ENCODE data around the gene BRICD5.
"Not testable (repeated sequence)": the region's sequence is repeated elsewhere in the genome, so short reads cannot be mapped to it uniquely, and the experiment has no call there.

Gene BRICD5

DNA sequence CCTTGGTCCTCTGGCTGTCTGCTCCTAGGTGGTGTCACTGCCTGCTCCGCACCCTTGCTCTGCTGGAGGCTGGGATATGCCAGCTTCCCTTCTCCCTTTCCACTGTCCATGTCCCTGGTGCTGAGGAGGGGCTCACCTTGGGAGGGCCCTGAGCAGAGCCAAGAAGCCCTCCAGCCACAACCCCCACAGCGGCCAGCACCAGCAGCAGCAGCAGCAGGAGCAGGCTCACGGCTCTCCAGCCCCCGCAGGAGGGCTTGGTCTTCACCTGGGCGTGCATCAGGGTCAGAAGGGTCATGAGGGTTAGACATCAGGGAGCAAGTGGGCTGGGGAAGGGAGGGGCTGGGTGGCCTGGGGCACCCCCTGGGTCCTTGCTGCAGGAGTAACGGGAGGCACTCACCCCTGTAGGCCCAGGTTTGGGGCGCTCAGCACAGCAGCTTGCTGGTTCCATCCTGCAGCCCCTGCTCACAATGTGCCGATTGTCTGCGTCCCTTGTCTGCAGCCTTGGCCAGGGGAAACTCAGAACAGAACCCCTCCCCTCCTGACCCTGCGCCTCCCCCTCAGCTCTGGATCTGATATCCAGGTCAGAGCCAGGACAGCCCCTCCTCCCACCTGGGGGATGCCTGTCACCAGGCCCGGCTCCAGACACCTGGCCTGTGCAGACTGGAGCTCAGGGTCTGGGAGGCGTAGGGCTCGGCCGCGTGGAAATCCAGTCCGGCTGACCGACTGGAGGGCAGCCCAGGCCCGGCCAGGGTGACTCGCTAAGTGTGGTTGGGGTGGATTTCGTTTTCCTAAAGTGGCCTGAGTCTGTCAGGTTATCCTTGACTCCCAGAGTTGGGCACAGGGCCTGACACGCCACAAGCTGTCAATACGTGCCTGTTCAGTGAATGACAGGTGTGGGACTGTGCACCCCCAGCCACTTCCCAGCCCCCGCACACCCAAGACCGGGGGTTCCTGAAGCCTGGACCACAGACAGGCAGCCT, at the start of gene BRICD5:
Gene BRICD5 (minus strand): TSS at position 478 of the 980 bp plus-strand sequence. CDS start 30 bp downstream, at position 448.
- DNase-seq, result no peak

DNA sequence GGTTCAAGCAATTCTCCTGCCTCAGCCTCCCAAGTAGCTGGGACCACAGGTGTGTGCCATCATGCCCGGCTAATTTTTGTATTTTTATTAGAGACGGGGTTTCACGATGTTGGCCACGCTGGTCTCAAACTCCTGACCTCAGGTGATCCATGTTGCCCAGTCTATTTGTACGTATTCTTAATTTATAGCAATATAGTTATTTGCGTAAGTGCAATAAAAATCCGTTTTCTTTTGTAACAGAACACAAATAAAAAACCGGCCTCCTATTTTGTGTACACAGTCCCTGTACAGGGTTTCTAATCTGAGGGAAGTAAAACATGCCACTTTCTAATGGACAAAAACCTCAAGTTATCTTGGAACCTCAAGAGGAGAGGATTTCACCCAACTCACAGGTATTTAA, 49.6 kb upstream of the BRICD5 start:
- no peak for DNase-seq

DNA sequence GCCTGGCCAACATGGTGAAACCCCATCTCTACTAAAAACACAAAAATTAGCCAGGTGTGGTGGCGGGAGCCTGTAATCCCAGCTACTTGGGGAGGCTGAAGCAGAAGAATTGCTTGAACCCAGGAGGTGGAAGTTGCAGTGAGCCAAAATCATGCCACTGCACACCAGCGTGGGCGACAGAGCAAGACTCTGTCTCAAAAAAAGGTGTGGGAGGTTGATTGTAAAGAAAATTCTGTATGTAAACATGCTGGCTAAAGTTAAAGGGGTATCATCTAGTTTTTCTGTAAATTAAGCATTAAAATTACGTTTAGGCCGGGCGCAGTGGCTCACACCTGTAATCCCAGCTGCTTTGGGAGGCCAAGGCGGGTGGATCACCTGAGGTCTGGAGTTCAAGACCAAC, 47.9 kb upstream of the BRICD5 start:
- not testable (repeated sequence) for DNase-seq

DNA sequence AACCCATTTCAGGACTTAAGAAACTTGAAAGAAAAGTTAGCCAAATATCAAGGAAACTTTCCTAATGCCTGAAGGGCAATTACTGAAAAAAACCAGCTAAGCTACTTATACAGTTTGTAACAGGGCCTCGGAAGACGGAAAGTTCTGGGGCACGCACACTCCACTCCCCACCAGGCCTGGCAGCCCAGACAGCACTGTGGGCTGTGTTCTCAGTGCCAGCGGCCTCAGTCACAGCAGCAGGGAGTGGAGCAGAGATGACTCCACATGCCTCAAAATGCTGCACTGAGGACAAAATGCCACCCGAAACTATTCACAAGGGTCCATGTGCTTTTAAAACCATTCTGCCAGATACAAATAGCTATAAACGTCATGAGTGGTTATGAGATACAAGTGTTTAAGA, 47.1 kb upstream of the BRICD5 start:
- DNase-seq, result no peak

DNA sequence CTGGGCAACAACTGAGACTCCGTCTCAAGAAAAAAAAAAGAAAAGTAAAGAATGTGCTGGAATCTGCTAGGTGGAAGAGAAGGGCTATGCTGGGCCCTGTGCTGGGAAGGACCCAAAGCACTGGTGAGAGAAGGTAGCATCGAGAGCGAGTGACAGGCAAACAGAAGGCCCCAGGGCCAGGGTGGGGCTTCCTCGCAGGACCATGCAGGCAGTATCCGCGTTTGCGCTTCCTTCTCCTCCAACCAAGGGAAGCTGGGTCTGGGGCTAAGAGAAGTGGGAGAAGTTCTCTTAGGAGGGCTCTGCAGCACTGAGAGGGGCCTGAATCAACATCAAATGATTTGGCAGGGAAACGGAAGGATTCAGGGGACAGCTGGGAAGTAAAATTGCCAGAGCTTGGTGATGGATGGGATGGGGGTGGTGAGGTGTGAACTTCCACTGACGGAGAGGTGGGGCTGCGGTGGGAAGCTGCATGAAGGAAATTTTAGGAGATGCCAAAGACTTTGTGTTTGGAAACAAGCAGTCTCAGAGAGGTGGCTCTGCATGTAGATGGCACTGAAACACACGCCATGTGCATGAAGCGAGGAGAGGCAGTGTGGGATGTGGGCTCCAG, 46.0 kb upstream of the BRICD5 start:
- no peak for DNase-seq

DNA sequence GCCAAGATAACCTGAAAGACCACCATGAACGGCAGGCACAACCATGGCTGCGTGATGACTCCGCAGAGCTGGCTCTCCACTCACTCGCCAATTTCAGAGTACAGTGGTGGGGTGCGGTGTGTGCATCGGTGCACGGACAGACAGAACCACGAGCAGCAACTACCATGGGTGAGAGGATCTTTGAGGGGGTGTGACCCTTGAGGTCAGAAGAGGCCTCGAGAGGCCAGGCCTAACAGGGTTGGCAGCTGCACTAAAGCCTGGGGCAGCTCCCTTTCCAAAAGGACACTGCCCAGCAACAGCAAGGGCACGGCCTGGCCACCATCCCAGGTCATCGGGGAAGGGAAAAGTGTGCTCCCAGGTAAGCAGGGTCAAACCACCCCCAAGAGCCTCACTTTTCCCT, 42.6 kb upstream of the BRICD5 start:
- DNase-seq, result no peak

DNA sequence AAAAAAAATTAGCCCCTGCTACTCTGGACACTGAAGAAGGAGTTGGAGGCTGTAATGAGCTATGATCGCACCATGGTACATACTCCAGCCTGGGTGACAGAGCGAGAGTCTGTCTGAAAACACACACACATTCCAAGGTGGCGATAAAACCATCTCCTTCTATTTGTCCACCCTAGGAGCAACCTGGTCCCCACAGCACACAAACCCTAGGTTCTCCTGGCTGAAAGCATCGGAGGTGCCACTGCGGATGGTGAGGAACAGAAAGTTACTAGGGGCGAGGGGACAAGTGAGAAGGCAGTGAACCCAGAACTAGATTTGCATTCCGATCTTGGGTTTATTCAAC, 42.1 kb upstream of the BRICD5 start:
- DNase-seq, result no peak

DNA sequence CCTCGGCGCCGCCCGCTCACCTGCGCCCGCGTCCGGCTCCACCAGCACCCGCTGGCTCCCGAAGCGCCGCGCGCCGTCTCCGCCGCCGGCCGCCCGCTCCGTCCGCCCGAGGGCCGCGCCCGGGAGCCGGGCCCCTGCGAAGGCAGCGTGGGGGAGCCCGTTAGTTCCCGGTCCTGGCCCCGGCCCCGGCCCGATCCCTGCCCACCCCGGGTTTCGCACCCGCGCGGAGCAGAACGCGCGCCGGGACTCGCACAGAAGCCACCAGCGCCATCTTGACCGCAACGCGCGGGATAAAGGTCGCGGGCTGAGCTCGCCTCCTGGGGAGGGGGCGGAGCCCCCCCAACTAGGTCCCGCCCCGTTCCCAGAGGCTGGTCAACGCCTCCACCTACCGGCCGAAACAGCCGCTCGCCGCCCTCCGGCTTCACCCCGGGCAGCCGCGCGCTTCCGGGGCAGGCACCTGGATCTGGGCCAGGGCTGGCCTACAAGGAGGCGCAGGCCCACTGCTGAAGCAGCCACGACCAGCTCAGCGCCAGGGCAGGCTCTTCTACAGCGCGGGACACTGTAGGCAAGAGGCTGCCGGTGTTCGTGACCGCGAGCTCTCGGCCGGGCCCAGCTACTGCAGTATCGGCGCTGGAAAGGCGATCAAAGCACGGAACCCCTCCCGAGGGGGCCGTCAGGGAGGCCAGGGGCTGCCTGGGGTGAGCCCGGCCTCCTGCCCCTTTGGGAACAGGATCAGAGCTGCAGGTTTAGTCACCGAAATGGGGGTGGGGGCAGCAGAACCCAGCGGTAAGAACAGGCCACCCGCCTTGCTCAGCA, 40.8 kb upstream of the BRICD5 start, which contains the start of gene ECI1:
Gene ECI1 (minus strand): TSS at position 292 of the 816 bp plus-strand sequence. CDS start 21 bp downstream, at position 271.
- DNase-seq, result peak; percentile 65

DNA sequence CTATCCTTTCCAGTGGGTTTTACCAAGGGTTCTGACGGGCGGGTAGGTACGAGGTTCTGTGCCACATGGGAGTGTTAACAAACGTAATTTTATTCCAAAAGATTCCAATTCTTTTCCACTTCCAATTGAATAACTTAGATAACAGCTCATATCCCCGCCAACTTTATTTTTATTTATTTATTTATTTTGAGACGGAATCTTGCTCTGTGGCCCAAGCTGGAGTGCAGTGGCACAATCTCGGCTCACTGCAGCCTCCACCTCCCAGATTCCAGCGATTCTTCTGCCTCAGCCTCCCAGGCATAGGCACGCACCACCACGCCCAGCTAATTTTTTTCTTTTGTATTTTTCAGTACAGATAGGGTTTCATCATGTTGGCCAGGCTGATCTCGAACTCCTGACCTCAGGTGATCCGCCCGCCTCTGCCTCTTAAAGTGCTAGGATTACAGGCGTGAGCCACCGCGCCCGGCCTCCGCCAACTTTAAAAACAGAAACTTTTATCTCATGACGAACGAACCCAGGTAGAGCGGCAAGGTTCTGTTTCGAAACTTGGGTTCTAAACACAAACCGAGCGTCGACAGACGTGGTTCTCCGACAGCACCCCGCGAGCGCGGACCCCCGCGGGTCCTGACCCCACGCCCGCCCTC, 40.1 kb upstream of the BRICD5 start:
- DNase-seq, result no peak

DNA sequence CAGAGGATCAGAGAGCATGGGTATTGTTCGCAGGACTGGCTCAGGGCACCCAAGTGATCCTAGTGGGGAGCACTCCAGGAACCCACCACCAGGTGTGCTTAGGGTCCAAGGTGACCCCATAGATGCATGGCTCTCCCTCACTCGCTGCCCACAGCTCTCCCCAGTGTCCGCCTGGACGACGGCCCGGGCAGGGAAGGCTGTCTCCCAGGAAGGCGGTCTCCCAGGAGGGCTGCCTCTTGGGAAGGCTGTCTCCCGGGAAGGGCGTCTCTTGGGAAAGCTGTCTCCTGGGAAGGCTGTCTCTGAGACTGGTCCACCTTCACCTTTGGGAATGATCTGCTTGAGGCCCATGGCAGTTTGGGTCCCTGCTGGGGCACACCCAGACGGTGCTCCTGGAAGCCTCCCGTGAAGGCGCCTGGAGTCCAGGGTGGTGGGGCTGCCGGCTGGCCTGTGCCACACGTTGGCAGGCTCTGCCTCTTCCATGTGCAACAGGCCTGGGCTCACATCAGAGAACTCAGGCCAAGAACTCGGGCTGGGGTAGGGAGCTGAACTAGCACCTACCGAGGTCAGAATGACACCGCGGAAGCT, 35.7 kb upstream of the BRICD5 start:
- no peak for DNase-seq

DNA sequence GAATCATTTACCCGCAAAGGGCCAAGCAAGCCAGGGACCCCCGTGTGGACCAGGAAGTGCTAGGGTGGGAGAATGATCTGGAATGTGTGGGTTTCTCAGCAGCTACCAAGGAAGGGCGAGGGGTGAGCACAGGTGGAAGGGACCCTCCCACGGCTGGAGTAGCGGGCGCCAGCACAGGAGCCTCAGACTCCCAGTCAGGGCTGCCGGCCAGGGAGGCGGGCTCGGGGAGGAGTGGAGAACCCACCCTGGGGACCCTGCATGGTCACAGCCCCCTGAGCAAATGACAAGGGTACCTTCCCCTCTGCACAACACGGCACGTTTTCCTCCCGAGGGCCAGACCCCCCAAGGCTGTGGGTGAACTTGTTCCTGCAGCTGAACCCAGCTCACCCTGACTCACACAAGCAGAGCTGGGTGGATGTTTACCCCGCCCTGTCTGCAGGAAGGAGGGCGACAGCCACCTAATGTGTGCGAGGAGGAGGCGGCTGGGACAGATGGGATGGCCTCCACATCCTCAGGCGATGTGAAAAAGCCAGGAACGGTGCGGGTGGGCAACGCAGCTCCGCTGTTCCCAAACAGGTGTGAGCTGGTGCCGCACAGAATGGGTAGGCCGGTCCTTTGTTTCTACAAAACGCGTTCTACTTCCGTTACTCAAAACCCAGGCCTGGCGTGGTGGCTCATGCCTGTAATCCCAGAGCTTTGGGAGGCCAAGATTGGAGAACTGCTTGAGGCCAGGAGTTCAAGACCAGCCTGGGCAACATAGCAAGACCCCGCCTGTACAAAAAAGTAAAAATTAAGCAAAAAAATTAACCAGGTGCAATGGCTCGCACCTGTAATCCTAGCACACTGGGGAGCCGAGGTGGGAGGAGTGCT, 34.5 kb upstream of the BRICD5 start:
- no peak for DNase-seq

DNA sequence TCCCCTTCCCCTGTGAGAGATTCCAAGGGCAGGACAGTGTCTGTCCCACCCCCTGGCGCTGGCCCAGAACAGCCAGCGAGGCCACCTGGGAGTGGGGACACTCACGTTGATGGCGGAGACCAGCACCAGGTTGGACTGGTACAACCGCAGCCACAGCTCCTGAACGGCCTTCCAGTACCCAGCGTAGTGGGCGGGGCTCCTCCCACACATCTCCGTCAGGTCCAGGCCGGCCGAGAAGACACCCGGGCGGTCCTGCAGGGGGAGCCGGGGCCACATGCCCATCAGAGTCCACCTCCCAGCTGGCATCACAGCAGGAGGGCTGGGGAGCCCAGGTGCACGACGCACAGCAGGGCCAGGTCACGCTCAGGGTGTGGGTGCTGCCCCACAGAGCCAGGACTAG, 33.6 kb upstream of the BRICD5 start:
- DNase-seq, result no peak

DNA sequence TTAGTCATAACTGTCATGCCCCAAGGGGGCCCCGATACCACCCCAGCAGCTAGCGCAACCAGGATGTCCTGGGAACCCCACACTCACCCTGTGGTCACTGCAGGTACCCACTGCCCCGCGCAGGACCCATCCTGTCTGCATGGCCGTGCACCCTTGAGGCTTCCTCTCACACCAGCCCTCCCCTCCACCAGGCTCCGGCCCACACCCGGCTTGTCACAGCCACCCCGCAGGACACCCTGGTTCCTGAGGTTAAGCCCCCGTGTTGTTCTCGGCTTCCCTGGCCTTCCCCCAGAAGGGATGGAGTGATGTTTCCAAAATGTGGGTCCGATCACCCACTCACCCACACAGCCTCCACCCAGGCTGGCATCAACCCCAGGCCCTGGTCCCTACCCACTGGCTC, 33.1 kb upstream of the BRICD5 start:
- no peak for DNase-seq

DNA sequence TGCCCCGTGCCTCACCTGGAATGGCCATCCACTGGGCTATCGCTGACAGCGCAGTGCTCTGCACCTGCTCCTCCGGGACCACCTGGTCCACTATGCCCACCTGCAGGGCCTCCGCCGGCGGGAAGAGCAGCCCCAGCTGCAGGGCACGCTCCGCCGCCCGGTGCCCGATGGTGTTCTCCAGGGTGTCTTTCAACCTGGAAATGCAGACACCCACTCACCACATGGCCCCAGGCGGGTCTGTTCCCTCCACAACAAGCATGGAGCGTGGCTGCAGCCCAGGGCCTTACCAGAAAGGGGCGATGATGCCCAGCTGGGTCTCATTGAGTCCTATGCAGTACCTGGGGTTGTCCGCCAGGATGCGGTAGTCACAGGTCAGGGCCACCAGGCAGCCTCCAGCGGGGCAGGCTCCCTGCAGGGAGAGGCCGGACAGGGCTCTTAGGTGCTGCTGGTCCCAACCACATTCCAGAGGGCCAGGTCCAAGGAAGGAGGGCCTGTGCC, 32.4 kb upstream of the BRICD5 start:
- DNase-seq, result no peak

DNA sequence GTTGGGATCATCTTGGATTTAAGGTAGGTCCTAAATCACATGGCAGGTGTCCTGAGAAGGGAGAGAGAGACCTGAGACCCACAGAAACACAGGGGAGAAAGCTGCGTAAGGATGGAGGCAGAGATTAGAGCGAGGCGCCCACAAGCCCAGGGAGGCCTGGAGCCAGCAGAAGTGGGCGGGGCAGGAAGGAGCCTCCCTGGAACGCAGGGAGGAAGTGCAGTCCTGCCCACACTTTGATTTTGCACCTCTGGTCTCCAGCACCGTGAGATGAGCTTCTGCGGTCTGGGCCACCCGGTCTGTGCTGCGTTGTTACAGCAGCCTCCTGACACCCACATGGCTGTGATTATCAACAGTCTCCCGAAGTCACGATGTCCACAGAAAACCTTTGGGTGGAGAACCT, 31.9 kb upstream of the BRICD5 start:
- DNase-seq, result no peak

DNA sequence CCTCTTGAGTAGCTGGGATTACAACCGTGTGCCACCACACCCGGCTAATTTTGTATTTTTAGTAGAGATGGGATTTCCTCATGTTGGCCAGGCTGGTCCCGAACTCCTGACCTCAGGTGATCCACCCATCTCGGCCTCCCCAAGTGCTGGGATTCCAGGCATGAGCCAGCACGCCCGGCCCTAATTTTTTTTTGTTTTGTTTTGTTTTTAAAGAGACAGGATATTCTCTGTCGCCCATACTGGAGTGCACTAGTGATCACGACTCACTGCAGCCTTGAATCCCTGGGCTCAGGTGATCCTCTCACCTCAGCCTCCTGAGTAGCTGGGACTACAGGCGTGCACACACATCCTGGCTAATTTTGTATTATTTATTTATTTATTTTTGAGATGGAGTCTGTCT, 29.7 kb upstream of the BRICD5 start:
- not testable (repeated sequence) for DNase-seq

DNA sequence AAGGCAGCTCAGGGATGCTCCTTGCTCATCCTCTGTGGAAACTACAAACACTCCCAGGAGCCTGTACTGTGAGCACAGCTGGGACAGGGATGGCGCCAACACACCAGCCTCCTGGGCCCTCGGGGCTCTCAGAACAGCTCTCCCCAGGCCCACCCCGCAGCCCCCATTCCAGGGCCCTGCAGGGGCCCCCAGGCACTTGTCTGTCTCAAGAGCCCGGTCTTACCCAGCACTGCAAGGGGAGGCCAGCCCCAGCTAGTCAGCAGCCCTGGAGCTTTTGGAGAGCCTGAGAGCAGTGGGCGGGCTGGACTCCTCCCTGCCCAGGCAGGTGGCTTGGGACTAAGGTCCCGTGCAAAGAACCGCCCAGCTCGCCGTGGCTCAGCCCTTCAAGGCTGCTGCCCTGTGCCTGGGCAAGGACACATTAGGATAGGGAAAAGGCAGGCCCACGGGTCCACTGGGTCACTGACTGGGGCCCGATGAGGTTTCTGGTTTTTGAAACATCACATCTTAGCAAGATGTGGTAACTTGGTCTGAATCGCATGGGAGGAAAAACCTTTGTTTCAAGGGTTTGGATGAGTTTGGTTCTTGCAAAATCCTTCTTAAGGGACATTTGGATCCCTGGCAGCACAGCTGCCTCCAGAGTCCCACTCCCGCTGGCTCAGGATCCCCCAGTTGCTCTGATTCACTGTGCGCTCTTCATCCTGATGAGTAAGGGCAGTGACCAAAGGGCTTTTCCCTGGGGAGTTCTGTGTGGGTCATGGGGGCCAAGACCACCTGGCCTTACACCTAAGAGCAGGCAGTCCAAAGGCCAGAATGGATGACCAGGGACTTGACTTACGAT, 28.4 kb upstream of the BRICD5 start:
- no peak for DNase-seq

DNA sequence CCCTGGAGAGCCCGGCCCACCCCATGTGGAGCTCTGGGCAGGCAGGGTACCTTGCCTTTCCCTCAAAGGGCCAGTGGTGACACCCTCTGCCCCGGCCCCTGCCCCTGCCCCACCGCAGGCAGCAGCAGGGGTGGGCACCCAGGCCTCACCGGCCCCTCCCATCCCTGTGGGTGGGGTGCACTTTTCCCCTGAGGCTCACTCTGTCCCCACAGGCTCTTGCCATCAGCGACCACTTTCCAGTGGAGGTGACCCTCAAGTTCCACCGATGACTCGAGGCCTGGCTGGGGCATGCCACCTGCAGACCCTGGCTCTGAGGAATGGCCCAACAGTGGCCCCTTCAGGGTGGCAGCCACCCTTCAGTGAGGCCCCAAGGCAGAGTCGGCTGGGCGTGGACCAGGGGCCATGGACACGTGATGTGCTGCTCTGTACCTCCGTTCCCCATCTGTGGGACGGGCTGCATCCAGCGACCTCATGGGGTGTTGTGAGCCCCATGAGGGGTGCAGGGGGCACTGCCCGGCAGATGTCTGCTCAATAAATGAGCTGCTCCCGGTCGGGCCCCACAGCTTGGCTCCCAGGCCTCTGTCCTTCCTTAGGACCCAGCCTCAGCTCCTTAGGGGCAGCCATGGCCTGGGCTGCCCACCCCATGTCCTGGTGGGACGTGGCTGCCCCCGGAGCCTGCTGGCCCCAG, 27.6 kb upstream of the BRICD5 start:
- DNase-seq, result no peak

DNA sequence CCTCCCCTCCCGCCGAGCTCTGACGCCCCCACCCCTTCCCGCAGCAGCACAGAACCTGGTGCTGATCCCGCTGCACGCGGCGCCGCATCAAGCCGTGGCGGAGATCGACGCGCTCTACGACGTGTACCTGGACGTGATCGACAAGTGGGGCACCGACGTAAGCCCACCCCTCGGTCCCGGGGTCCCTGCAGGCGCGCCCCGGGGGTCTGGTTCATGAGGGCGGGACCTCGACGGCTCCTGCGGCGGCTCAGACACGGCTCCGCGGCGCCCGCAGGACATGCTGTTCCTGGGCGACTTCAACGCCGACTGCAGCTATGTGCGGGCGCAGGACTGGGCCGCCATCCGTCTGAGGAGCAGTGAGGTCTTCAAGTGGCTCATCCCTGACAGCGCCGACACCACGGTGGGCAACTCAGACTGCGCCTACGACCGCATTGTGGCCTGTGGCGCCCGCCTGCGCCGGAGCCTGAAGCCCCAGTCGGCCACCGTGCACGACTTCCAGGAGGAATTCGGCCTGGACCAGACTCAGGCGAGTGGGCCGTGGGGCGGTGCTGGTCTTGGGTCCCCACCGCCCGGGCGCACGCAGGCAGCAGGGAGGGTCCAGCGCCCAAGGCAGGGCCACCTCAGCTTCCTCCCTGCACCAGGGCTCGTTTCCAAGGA, 27.0 kb upstream of the BRICD5 start:
- DNase-seq, result no peak
